Measurements from ENCODE around the gene DZANK1. TPM values are rescaled to one million over a fixed set of nuclear protein-coding genes. Genes with fewer than 3 reads are reported as not detected.

Gene DZANK1
- total and polyA plus RNA-seq, 2 of the 8 experiments (the other 6 are each of a cell fraction or from before 2014, with no cell fraction given), result 8.0 to 9.9 TPM

- no peaks in the 10 kb centered on the region for H3K36me3 ChIP-seq (ENCODE audit: control insufficient read depth in 2 of 4, insufficient read depth in 4 of 4, low read length in 3 of 4)
- POLR2A ChIA-PET (ENCODE audit: partially characterized antibody), result no interaction called here
- H2BK15ac ChIP-seq (ENCODE audit: low read length), result no peak overlapping the region
- H2BK12ac ChIP-seq (ENCODE audit: low read depth, low read length), result no peak overlapping the region
- no peak overlapping the region for H3K56ac ChIP-seq (replicated peaks; ENCODE audit: insufficient read length, low read depth, low read length)
- no peak overlapping the region for H4K8ac ChIP-seq (ENCODE audit: extremely low read depth, insufficient read depth, low read length)
- H2AK5ac ChIP-seq (ENCODE audit: low read depth, low read length), result no peak overlapping the region
- H2BK5ac ChIP-seq (ENCODE audit: low read depth, low read length), result no peak overlapping the region
- no peak overlapping the region for H3K14ac ChIP-seq (ENCODE audit: insufficient read length)
- H3K23ac ChIP-seq (ENCODE audit: insufficient read length), result no peak overlapping the region
- no peaks in the 10 kb centered on the region for H3K79me1 ChIP-seq (ENCODE audit: low read depth, low read length)
- no peaks in the 10 kb centered on the region for H3K79me2 ChIP-seq (ENCODE audit: control insufficient read depth in 1 of 2, insufficient read depth in 2 of 2, low read length in 2 of 2)
- 89% methylated on average over 5 of the region's 5 CpGs; no CpG with 5 or more reads in 1 of the 2 experiments for WGBS, 2 experiments (ENCODE audit: extremely low coverage in 1 of 2, insufficient coverage in 1 of 2, insufficient read length in 1 of 2, insufficient replicate concordance in 2 of 2, low coverage in 1 of 2, low lambda C conversion rate in 2 of 2, missing lambda C conversion rate in 1 of 2)
- H4K5ac ChIP-seq (ENCODE audit: insufficient read length, low read depth, low read length), result no peak overlapping the region
- FAIRE-seq, result no peak
- no peak overlapping the region for H3K4me2 ChIP-seq (ENCODE audit: insufficient read depth in 1 of 2, low read depth in 2 of 2, low read length in 2 of 2)
- no peak for DNase-seq (ENCODE audit: low read depth in 1 of 2, low spot score in 2 of 2)
- H2BK20ac ChIP-seq (ENCODE audit: low read length), result no peak overlapping the region
- no peaks in the 10 kb centered on the region for H3K9me3 ChIP-seq (ENCODE audit: insufficient read depth in 2 of 2, low read depth in 1 of 2, low read length in 1 of 2)
- CTCF ChIA-PET (ENCODE audit: partially characterized antibody), result no interaction called here
- H3K9ac ChIP-seq (replicated peaks in 1 of 4; ENCODE audit: extremely low read depth in 1 of 4, low read depth in 3 of 4, low read length in 3 of 4), result no peak overlapping the region
- H2BK120ac ChIP-seq (replicated peaks; ENCODE audit: low read depth, low read length), result no peak overlapping the region
- H4K91ac ChIP-seq (replicated peaks; ENCODE audit: insufficient read length, low read length), result no peak overlapping the region
- peaks cover 0 to 14% (median 2%) of the 10 kb centered on the region in 4 experiments; a peak in 5 of 7 replicates for H3K4me1 ChIP-seq (replicated peaks in 1 of 4; ENCODE audit: control insufficient read depth in 3 of 4, insufficient read depth in 4 of 4, low read length in 3 of 4)
- no peak overlapping the region for H2AFZ ChIP-seq (ENCODE audit: low read length)
- H3K27ac ChIP-seq (ENCODE audit: low read depth, low read length), result no peak overlapping the region
- H3K18ac ChIP-seq (ENCODE audit: extremely low read depth, low read length), result no peak overlapping the region
- H4K20me1 ChIP-seq (replicated peaks in 1 of 2; ENCODE audit: control insufficient read depth in 1 of 2, insufficient read depth in 2 of 2, low read length in 2 of 2), result no peaks in the 10 kb centered on the region
- H3K27me3 ChIP-seq (replicated peaks in 1 of 4; ENCODE audit: control insufficient read depth in 3 of 4, extremely low read depth in 1 of 4, insufficient read depth in 3 of 4, low read length in 3 of 4), result no peaks in the 10 kb centered on the region
- TF ChIP-seq EZH2 (IDR thresholded peaks at IDR 0.05; ENCODE audit: low read depth, low read length, severe bottlenecking) (no peak), TEAD4 (IDR thresholded peaks at IDR 0.05; ENCODE audit: low read depth, low read length) (no peak), SIRT6 (IDR thresholded peaks at IDR 0.05; ENCODE audit: low read length) (no peak), SUZ12 (IDR thresholded peaks at IDR 0.05; ENCODE audit: low read length) (no peak)
- no peaks in the 10 kb centered on the region for H3K23me2 ChIP-seq (ENCODE audit: low read depth, low read length)
- no peak overlapping the region for H3K4me3 ChIP-seq (ENCODE audit: extremely low read depth in 1 of 4, insufficient read depth in 2 of 4, low read depth in 3 of 4, low read length in 4 of 4)
- H3K4ac ChIP-seq (replicated peaks; ENCODE audit: insufficient read length, low read depth, low read length), result no peak overlapping the region
Measured at GRCh38 chr20:18416486-18416885, 50.3 kb downstream of the DZANK1 start.
